Kidney epithelial cell (primary cell): ENCODE results near the gene LIPC. TPM values are rescaled to one million over a fixed set of nuclear protein-coding genes. Genes with fewer than 3 reads are reported as not detected.
A peak's percentile ranks its signal among the peaks of the same experiment; 100 is the strongest.

Experiments used
- DNase-seq: peaks from one replicate; pipeline ENCODE4 v3.0.0-alpha.2; 2010; ENCODE audit warnings: low read depth
- H3K27me3 ChIP-seq: 2 replicates; pipeline ENCODE4 v1.6.0; 2011; ENCODE audit warnings: low read length; ENCODE audit not compliant: control insufficient read depth, insufficient read depth
- H3K36me3 ChIP-seq: 2 replicates; pipeline ENCODE4 v1.5.1; 2011; ENCODE audit warnings: low read length; ENCODE audit not compliant: control insufficient read depth, insufficient read depth
- H3K4me3 ChIP-seq: 2 replicates; pipeline ENCODE4 v1.5.1; 2011; ENCODE audit warnings: low read depth, mild to moderate bottlenecking, control low read depth, low read length
- total RNA-seq: library from RNA; depleted of rRNA; stranded (reverse); fragments of >200 nt; gene quantifications from 2 replicates; pipeline ENCODE4 v1.2.3, GENCODE V29; 2015
- TF ChIP-seq, protein P1 (sequence below): IDR thresholded peaks from 2 replicates; pipeline ENCODE4 v1.5.1; 2011; ENCODE audit warnings: mild to moderate bottlenecking, moderate library complexity, low read length, control low read depth, inconsistent platforms; ENCODE audit not compliant: insufficient read depth, poor library complexity, severe bottlenecking

Gene LIPC
- total RNA-seq, 1 donor from 2014 or later: 1.3 TPM

DNA sequence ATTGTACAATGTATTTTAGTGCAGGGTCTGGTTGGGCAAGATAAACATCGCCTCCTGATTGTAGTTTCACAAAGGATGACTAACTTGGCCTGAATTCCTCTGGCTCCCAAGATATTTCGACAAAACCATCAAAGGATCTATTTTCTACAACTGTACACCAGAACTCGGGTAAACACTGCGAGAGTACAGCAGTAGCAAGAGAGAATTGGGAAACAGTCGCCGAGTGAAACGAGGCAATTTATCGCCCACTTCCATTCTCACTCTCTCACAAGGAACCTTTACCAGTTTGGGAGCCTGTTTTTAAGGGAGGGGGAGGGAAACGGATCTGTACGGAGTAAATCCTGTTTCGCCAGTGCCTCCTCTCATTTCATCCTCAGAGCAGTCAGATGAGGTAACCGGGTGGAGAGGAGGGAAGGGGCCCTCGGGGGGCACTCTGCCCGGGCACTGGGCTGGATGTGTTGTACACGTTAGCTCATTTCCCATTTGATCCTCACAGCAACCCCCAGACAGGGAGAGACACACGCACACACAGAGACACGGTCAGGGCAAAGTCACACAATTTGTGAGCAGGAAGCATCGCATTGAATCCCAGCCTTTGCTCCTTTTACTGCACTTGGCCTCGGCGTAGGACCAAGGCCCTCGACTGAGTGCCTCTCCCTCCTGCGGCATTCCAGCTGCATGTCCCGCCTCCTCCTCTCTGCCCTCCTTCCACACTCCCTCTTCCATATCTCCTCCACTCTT, 120.1 kb downstream of the LIPC start:
- Histone ChIP-seq H3K4me3 (no peak overlapping the region), H3K36me3 (no peaks in the 10 kb centered on the region), H3K27me3 (no peaks in the 10 kb centered on the region)
- TF ChIP-seq, protein P1, sequence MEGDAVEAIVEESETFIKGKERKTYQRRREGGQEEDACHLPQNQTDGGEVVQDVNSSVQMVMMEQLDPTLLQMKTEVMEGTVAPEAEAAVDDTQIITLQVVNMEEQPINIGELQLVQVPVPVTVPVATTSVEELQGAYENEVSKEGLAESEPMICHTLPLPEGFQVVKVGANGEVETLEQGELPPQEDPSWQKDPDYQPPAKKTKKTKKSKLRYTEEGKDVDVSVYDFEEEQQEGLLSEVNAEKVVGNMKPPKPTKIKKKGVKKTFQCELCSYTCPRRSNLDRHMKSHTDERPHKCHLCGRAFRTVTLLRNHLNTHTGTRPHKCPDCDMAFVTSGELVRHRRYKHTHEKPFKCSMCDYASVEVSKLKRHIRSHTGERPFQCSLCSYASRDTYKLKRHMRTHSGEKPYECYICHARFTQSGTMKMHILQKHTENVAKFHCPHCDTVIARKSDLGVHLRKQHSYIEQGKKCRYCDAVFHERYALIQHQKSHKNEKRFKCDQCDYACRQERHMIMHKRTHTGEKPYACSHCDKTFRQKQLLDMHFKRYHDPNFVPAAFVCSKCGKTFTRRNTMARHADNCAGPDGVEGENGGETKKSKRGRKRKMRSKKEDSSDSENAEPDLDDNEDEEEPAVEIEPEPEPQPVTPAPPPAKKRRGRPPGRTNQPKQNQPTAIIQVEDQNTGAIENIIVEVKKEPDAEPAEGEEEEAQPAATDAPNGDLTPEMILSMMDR: no peak
- DNase-seq: peak; percentile 89

DNA sequence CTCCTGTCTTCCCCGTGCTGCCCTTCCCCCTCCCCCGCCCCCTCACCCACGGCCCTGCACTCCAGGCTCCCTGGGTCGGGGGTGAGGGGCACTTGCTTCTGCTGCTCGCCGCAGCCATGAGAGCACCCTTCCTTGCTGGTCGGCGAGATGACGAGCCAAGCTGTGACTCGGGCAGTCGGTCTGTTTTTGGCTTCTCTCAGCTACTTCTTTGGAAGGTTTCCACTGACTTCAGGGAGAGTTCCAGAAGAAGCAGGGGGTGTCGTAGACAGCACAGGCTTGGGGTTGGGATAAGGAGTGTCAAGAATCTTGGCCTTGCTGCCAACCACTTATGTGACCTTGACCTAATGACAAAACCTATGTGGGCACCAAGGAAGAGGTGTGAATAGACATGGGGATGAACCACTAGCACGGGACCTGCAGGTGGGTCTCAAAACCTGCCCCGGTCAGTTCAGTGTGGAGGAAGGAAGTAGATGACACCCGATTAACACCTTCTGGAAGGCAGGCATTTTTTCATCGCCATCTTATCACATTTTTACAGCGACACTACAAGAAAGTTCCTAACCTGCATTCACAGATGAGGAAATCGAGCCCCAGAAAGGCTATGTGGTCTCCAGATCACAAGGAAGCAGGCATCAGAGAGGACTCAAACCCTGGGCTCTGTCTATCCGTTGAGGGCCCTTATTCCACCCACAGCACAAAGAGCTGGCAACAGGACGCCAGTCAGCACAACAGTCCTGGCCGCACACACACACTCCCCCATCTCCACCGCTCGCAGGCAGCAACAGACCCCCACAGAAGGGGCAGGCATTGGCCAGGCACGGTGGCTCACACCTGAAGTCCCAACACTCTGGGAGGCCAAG, 120.9 kb downstream of the LIPC start:
- no peak for DNase-seq
- TF ChIP-seq, protein P1: no peak
- no peak overlapping the region for H3K4me3 ChIP-seq

DNA sequence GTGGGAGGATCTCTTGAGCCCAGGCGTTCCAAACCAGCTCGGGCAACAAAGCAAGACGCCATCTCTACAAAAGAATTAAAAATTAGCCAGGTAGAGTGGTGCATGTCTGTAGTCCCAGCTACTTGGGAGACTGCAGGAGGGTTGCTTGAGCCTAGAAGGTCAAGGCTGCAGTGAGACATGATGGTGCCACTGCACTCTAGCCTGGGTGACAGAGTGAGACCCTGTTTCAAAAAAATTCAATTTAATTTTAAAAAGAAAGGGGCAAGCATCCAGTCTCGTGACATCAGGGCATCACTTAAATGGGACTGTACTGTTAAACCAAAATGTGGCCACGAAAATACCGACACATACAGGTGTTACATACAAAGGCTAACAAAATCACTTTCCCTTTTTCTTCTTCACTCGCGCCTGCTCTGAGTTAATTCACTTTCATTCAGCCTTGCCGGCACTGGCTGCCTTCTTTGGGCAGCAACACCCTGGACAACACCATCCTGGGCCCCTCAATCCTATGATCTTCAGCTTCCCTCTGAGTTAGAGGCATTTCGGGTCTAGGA, 121.7 kb downstream of the LIPC start:
- H3K27me3 ChIP-seq: no peaks in the 10 kb centered on the region
- no peak overlapping the region for H3K4me3 ChIP-seq
- H3K36me3 ChIP-seq: no peaks in the 10 kb centered on the region
- TF ChIP-seq, protein P1: no peak
- DNase-seq: no peak

More for the DNA sequence above, 120.9 kb downstream of the LIPC start:
- H3K27me3 ChIP-seq: no peaks in the 10 kb centered on the region
- no peaks in the 10 kb centered on the region for H3K36me3 ChIP-seq

DNA sequence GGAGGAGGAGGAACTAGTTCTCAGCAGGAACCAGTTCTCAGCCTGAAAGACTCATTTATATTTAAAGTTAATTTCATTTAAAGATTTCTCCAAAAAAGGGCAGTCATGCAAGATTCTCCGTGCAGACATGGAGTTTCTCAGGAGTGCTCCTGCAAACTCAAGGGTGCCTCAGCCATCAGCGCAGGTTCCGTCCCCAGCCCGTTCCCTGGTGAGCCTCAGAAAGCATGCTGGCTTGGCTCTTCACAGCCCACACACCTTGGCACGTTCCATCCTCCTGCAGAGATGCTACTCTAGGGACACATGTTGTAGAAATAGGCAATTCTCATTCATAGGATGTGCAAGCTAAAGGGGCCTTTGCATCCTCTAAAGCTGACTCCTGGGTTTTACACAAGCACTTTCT, 123.0 kb downstream of the LIPC start:
- Histone ChIP-seq H3K4me3 (no peak overlapping the region), H3K36me3 (no peaks in the 10 kb centered on the region), H3K27me3 (no peaks in the 10 kb centered on the region)
- TF ChIP-seq, protein P1: no peak
- DNase-seq: no peak

DNA sequence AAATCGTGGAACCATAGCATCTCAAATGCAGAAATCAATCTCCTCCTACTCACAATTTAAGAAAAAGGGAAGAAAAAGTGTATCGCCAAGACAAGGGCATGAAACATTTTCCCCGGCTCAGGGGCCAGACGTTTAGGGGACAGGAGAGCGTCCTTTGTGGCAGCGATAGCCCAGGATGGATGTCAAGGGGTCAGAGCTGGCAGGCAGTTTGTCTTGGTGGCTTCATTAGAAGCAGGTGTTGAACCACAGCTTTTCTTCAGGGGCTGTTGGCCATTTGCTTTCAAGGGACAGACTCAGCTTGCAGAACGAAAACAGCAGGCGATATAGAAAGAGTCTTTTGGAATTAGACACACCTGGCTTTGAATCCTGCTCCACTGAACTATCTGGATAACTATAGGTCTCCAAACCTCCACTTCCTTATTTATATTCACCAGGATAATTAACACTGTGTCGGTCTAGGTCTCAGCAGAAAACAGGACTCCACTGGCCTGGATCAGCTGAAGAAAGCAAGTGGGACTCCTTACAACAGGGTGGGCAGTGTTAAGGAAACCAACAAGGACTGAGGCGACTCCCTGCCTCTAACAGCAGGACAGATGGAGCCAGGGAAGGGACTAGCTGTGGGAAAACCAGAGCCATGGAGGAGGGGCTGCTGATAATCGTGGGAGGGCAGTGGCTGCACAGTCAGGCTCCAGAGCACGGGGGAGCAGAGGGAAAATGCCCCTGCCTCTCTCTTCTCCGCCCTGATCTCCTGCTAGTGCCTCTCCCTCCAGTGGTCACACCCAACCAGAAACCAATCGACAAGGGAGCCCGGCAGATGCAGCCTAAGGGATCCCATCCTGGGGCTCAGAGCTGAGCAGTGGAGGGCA, 123.6 kb downstream of the LIPC start:
- Histone ChIP-seq H3K4me3 (no peak overlapping the region), H3K27me3 (no peaks in the 10 kb centered on the region), H3K36me3 (no peaks in the 10 kb centered on the region)
- TF ChIP-seq, protein P1: peak; percentile 11
- DNase-seq: no peak
